Thyroid gland (tissue), 4 donors: ENCODE results near the gene UBE4A. TPM values are rescaled to one million over a fixed set of nuclear protein-coding genes. Genes with fewer than 3 reads are reported as not detected.
"Not testable (repeated sequence)": the region's sequence is repeated elsewhere in the genome, so short reads cannot be mapped to it uniquely, and the experiment has no call there.

Source experiments
- DNase-seq, 2 donors: peaks; one replicate each; pipeline ENCODE4 v3.0.0-alpha.2; 2019
- H3K27ac ChIP-seq, 3 donors: fragments of 200-600 bp; sonication (generic); 1 replicate in 2 of 3; 2 replicates in 1 of 3; pipeline ENCODE4 v1.5.1; 2016 to 2019; ENCODE audit warnings: mild to moderate bottlenecking in 1 of 3, moderate library complexity in 1 of 3
- H3K27me3 ChIP-seq: fragments of 200-600 bp; sonication (generic); one replicate; pipeline ENCODE4 v1.5.1; 2019
- H3K36me3 ChIP-seq, 2 donors: fragments of 200-600 bp; sonication (generic); one replicate each; pipeline ENCODE4 v1.5.1; 2016 to 2019
- H3K4me1 ChIP-seq, 2 donors: fragments of 200-600 bp; sonication (generic); one replicate each; pipeline ENCODE4 v1.5.1; 2017 to 2019
- H3K4me3 ChIP-seq, 3 donors: fragments of 200-600 bp; sonication (generic); replicated peaks in 1 of 3; 1 replicate in 2 of 3; 2 replicates in 1 of 3; pipeline ENCODE4 v1.5.1; 2016; ENCODE audit warnings: mild to moderate bottlenecking in 1 of 3
- H3K9me3 ChIP-seq: fragments of 200-600 bp; sonication (generic); one replicate; pipeline ENCODE4 v1.5.1; 2017
- POLR2A ChIP-seq, 2 donors: fragments of 450-650 bp; IDR thresholded peaks; one replicate each; pipeline ENCODE4 v1.6.1; 2017; ENCODE audit warnings: antibody characterized with exemption in 2 of 2, mild to moderate bottlenecking in 2 of 2, moderate library complexity in 1 of 2
- WGBS, 2 donors: methylation state at CpG; one replicate each; pipeline ENCODE4 v1.1.5; 2017; 5-methylcytosine and 5-hydroxymethylcytosine counted together
- intact Hi-C: fragments of 100-400 bp; cut with DNase I; formaldehyde crosslinking; loops from one replicate; pipeline ENCODE4 v1.15.1; 2023
- total RNA-seq, 4 donors: library from RNA; depleted of rRNA; stranded (reverse); fragments of >200 nt; gene quantifications; one replicate each; pipeline ENCODE4 v1.2.3, GENCODE V29; 2016
- TF ChIP-seq, protein P1 (sequence below), 6 experiments: fragments of 200-600 bp in 3 of 6; fragments of 450-650 bp in 3 of 6; sonication (generic) in 3 of 6; IDR thresholded peaks; one replicate each; pipeline ENCODE4 v1.5.1; 2016 to 2019; ENCODE audit warnings: antibody characterized with exemption in 6 of 6, mild to moderate bottlenecking in 2 of 6, inconsistent platforms in 1 of 6, moderate library complexity in 1 of 6

Gene UBE4A
- total RNA-seq, 4 donors from 2014 or later, result 42.7 to 57.3 (median 48.2) TPM

DNA sequence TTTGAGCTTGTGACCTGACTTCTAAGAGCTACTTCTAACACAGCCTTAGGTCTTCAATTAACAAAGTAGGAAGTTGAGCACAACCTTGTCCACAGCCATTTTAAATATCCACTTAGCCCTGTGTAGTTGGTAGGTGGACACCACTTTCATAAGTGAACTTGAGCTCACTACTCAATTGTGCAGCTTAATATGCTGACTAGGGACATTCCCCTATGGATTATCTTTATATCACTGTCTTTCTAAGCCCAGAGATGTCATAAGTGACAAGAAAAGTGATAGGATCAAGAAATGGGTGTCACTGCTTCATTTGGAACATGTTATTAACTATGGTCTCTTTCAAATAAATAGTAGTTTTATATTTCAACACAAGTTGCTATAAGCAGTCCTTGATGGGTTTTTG is 38.0 kb downstream of the UBE4A start:
- Histone ChIP-seq H3K9me3 (no peaks in the 10 kb centered on the region), H3K4me1 (peaks cover 3 to 6% of the 10 kb centered on the region in 2 donors), H3K27ac (no peak overlapping the region), H3K4me3 (no peak overlapping the region), H3K27me3 (no peaks in the 10 kb centered on the region), H3K36me3 (peaks cover 25 to 33% of the 10 kb centered on the region in 2 donors)
- intact Hi-C loops, result loop anchor here (10.0 kb wide), 1 partner anchor 87 kb away; no protein-coding TSS in a partner anchor
- no peak for TF ChIP-seq POLR2A (IDR thresholded peaks at IDR 0.05)
- TF ChIP-seq, protein P1, sequence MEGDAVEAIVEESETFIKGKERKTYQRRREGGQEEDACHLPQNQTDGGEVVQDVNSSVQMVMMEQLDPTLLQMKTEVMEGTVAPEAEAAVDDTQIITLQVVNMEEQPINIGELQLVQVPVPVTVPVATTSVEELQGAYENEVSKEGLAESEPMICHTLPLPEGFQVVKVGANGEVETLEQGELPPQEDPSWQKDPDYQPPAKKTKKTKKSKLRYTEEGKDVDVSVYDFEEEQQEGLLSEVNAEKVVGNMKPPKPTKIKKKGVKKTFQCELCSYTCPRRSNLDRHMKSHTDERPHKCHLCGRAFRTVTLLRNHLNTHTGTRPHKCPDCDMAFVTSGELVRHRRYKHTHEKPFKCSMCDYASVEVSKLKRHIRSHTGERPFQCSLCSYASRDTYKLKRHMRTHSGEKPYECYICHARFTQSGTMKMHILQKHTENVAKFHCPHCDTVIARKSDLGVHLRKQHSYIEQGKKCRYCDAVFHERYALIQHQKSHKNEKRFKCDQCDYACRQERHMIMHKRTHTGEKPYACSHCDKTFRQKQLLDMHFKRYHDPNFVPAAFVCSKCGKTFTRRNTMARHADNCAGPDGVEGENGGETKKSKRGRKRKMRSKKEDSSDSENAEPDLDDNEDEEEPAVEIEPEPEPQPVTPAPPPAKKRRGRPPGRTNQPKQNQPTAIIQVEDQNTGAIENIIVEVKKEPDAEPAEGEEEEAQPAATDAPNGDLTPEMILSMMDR (IDR thresholded peaks at IDR 0.05), result no peak
- no peak for DNase-seq

DNA sequence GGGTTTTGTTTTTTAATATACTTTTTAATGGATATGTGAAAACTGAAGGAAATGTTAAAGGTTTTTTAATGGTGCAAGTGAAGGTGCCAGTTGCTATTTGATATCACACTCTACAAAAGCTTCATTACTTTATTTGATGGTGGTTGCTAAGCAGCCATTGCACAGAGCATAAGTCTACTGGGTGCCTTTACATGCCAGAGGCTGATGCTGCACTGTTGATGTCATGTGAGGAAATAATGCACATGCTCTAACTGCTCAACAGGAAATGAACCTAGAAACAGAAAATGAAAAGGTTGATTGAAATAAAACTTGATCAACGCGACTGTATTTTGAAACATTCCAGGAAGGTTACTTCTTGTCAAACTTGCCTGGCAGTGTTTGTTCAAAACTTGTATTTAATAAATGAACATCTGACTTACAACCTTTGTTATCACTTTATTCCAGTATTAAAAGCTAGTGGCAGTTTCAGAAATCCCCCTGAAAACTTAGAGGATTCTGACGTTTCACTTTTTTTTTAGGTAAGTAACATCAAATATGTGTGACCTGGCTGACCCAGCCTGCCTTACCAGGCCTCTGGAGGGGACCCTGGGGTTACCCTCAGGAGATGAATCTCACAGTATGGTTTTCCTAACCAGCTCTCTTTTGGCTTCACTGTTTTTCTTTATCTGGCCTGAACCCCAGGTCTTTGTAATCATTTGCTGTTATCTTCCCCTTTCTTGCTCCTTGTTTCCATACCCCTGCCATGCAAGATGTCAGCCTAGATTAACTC is 39.6 kb downstream of the UBE4A start:
- H3K27ac ChIP-seq, result no peak overlapping the region
- peaks cover 10 to 17% of the 10 kb centered on the region in 2 donors for H3K36me3 ChIP-seq
- intact Hi-C loops, result loop anchor here (10.0 kb wide), 1 partner anchor 86 kb away; no protein-coding TSS in a partner anchor
- H3K4me3 ChIP-seq, result no peak overlapping the region
- no peaks in the 10 kb centered on the region for H3K9me3 ChIP-seq
- DNase-seq, result no peak
- TF ChIP-seq POLR2A (IDR thresholded peaks at IDR 0.05), result no peak
- TF ChIP-seq, protein P1 (IDR thresholded peaks at IDR 0.05), result no peak
- H3K27me3 ChIP-seq, result no peaks in the 10 kb centered on the region
- H3K4me1 ChIP-seq, result peaks cover 16 to 17% of the 10 kb centered on the region in 2 donors
- 73 to 83% methylated on average over 3 of the region's 3 CpGs for WGBS, 2 donors

DNA sequence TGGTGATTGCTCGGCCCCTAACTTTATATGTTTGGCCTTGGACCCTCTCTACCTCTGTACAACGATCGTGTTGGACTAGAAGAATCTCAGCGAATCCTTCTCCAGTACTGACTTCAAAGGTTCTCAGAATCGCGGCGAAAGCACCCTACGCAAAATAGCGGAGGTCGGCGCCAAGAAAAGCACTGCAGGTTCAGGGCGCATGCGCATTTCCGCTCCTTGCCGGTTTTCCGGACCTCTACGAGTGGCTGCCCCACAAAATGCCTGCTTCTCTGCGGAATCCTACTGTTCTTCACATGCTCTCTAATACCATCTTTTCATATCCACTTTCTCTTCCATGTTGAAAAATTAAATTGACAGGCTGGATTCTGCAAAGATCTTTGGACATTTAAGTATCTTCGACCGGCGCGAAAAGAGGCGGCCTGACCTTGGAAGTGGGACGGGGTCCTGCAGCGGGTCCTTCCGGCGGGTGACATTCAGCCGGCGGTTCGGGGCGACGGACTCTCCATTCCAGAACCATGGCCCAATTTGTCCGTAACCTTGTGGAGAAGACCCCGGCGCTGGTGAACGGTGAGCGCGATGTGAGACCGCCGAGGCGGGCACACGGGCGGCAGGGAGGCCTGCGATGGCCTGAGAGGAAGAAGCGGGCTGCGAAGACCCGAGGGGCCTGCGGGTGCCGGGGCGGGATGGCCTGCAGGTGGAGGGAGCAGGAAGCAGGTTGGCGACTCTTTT is 41.9 kb downstream of the UBE4A start, which contains the start of gene ATP5MG:
TSS of gene ATP5MG (plus strand) at position 456 of the 729 bp plus-strand sequence. CDS start at position 516, 60 bp downstream.
- TF ChIP-seq, protein P1 (IDR thresholded peaks at IDR 0.05), result peak in 2 of 6 experiments; percentile 17 to 22
- peak in 1 of 2 donors; percentile 69 for TF ChIP-seq POLR2A (IDR thresholded peaks at IDR 0.05)

DNA sequence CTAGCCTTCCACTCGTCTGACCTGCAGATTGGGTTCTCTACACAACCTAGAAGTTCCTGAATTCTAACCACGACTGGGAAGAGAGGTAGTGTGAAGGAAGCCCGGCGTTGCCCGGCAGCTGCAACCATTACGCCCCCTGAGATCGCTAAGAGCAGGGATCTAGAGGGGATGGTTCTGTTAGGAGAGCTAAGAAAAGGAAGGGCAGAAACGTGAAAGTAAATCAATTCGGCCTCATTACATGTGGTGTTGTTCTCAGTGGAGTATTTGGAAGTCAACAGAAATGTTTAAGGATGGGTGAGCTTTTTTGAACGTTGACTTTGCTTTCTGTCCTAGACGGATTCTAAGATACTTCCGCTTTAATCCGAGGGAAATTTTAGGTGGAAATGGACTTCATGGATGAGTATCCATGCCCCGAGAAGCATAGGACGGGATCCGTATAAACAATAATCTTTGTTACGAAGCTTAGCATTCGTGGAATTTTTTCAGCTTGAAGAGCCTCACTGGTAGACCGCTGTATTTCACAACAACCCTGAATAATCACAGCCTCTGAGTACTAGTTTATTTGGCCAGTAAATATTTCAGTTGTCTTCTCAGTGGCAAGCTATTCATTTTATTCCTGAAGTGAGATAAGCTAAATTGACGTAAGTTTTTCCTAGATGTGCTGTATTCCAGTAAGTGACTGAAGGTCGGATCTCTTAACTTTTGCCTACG is 42.6 kb downstream of the UBE4A start:
- intact Hi-C loops, result loop anchor here (2.0 kb wide), 1 partner anchor 35 kb away; the partner anchor contains the start of gene KMT2A
- DNase-seq, result no peak
- TF ChIP-seq, protein P1 (IDR thresholded peaks at IDR 0.05), result no peak
- TF ChIP-seq POLR2A (IDR thresholded peaks at IDR 0.05), result no peak
- Histone ChIP-seq H3K4me3 (peak overlapping the region; percentile 59 to 90 (median 71)), H3K4me1 (peaks cover 17 to 18% of the 10 kb centered on the region in 2 donors), H3K27ac (peak overlapping the region; percentile 88 to 93 (median 90)), H3K9me3 (no peaks in the 10 kb centered on the region), H3K27me3 (no peaks in the 10 kb centered on the region), H3K36me3 (peaks cover 0 to 3% of the 10 kb centered on the region in 2 donors)
- 3 to 4% methylated on average over 22 of the region's 22 CpGs for WGBS, 2 donors

More for the DNA sequence above, 41.9 kb downstream of the UBE4A start, which contains the start of gene ATP5MG:
- Histone ChIP-seq H3K27me3 (no peaks in the 10 kb centered on the region), H3K4me3 (peak within 1 kb of the TSS; percentile 59 to 90 (median 71)), H3K27ac (peak within 1 kb of the TSS; percentile 88 to 93 (median 90)), H3K4me1 (peaks cover 16 to 17% of the 10 kb centered on the region in 2 donors), H3K36me3 (peaks cover 0 to 9% of the 10 kb centered on the region in 2 donors), H3K9me3 (no peaks in the 10 kb centered on the region)
- peak; percentile 91 to 94 for DNase-seq
- intact Hi-C loops, result loop anchor here (2.0 kb wide), 1 partner anchor 35 kb away; the partner anchor contains the start of gene KMT2A
- WGBS, 2 donors, result 0% methylated on average over 37 to 42 of the region's 51 CpGs

DNA sequence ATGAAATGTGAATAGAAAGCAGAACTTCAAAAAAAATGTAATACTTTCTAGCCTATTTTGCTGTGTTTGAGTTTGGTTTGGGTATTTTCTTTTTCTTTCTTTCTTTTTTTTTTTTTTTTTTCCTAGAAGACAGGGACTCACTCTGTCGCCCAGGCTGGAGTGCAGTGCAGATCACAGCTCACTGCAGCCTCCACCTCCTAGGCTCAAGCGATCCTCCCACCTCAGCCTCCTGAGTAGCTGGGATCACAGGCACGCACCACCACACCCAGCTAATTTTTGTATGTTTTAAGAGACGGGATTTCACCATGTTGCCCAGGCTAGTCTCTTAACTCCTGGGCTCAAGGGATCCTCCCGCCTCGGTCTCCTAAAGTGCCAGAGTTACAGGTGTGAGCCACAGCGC is 43.2 kb downstream of the UBE4A start:
- DNase-seq, H3K9me3 ChIP-seq, H3K36me3 ChIP-seq, H3K27me3 ChIP-seq, intact Hi-C loops: not testable (repeated sequence)
- Histone ChIP-seq H3K27ac (peak overlapping the region in 1 of 3 donors; percentile 93), H3K4me1 (peaks cover 17 to 19% of the 10 kb centered on the region in 2 donors), H3K4me3 (peak overlapping the region; percentile 7 to 71 (median 59))
- 85 to 87% methylated on average over 7 of the region's 7 CpGs for WGBS, 2 donors
